Colonic mucosa (tissue), 4 donors: ENCODE data around the gene DDX31. TPM values are rescaled to one million over a fixed set of nuclear protein-coding genes. Genes with fewer than 3 reads are reported as not detected.
"Not testable (repeated sequence)": the region's sequence is repeated elsewhere in the genome, so short reads cannot be mapped to it uniquely, and the experiment has no call there.

ENCODE experiments used
- DNase-seq: peaks from one replicate; pipeline ENCODE4 v3.0.0-alpha.2; 2020
- H3K27ac ChIP-seq: fragments of 200-600 bp; one replicate; pipeline ENCODE4 v1.8.0; 2021
- H3K27me3 ChIP-seq: fragments of 200-600 bp; one replicate; pipeline ENCODE4 v1.8.0; 2021
- H3K36me3 ChIP-seq: fragments of 200-600 bp; one replicate; pipeline ENCODE4 v1.8.0; 2021
- H3K4me1 ChIP-seq: fragments of 200-600 bp; one replicate; pipeline ENCODE4 v1.8.0; 2021; ENCODE audit warnings: mild to moderate bottlenecking
- H3K4me3 ChIP-seq: fragments of 200-600 bp; one replicate; pipeline ENCODE4 v1.8.0; 2021
- H3K9ac ChIP-seq, 2 donors: one replicate each; pipeline ENCODE4 v1.7.0; 2013; ENCODE audit warnings: control low read depth in 2 of 2, low read depth in 2 of 2, low read length in 2 of 2
- H3K9me3 ChIP-seq: fragments of 200-600 bp; one replicate; pipeline ENCODE4 v1.8.0; 2021
- intact Hi-C: fragments of 100-400 bp; cut with DNase I; formaldehyde crosslinking; loops from one replicate; pipeline ENCODE4 v1.14.1; 2022
- total RNA-seq, 2 donors: library from RNA; stranded (reverse); fragmentation: NEBNext Ultra II Directional in 1 of 2; extraction: Animal tissue kit (Norgen Biotek cat#: 25700) in 1 of 2; gene quantifications; one replicate each; pipeline ENCODE4 v1.2.1, GENCODE V29; 2021
- TF ChIP-seq, protein P1 (sequence below): fragments of 200-600 bp; IDR thresholded peaks from one replicate; pipeline ENCODE4 v1.8.0; 2022; ENCODE audit warnings: antibody characterized with exemption, mild to moderate bottlenecking
- donor health status: healthy.
- donor health status: DM: no; HTN: no; CAD: no.
- donor health status: DM: no; HTN: no; CAD: no.

DDX31 gene
- 10 to 100 TPM in 1 of 2 donors, 1 to 10 TPM in 1; 6.8 to 11.6 TPM for total RNA-seq

DNA sequence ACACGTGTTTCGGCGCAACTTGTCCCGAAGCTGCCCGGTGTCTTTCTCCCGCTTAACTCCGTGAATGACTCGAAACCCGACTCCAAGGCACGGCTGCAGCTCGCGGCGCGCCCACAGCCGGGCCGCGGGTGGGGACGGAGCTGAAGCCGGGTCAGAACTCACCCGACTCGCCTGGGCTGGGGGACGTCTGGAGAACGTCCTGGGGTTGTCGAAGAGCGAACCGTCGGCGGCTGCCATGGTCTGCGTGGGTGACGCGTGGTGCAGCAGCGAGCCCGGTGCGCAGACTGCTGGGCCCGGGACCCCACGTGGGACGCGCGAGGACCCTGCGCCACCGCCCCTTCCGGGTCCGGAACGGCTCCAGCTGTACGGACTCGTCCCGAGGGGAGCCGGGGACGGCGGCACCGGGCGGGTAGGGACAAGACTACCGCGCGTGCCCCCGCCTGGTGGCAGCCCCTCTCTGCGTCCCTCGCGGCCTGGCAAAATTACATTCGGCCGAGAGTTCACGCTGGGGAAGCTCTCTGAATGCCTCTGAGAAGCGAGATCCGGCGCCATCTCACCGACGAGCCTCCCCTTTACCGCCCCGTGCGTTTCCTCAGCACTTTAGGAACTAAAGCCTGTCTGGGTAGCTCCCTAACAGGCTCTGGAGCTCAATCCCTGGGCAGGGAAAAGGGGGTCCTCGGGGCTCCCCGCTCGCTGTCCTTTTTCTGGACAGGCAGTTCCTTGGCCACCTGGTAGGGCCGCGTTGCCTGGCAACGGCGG lies at the start of gene DDX31:
Gene DDX31 (minus strand): TSS at position 286 of the 759 bp plus-strand sequence. CDS start 49 bp downstream, at position 237.
- Histone ChIP-seq H3K9me3 (no peaks in the 10 kb centered on the region), H3K27ac (peak within 1 kb of the TSS; percentile 94), H3K27me3 (no peaks in the 10 kb centered on the region), H3K4me1 (no peaks in the 10 kb centered on the region), H3K9ac (peak within 1 kb of the TSS; percentile 89 to 97), H3K36me3 (no peaks in the 10 kb centered on the region), H3K4me3 (peak within 1 kb of the TSS; percentile 88)
- intact Hi-C loops, result no loop called here
- DNase-seq, result peak; percentile 87
- TF ChIP-seq, protein P1, sequence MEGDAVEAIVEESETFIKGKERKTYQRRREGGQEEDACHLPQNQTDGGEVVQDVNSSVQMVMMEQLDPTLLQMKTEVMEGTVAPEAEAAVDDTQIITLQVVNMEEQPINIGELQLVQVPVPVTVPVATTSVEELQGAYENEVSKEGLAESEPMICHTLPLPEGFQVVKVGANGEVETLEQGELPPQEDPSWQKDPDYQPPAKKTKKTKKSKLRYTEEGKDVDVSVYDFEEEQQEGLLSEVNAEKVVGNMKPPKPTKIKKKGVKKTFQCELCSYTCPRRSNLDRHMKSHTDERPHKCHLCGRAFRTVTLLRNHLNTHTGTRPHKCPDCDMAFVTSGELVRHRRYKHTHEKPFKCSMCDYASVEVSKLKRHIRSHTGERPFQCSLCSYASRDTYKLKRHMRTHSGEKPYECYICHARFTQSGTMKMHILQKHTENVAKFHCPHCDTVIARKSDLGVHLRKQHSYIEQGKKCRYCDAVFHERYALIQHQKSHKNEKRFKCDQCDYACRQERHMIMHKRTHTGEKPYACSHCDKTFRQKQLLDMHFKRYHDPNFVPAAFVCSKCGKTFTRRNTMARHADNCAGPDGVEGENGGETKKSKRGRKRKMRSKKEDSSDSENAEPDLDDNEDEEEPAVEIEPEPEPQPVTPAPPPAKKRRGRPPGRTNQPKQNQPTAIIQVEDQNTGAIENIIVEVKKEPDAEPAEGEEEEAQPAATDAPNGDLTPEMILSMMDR, result no peak

DNA sequence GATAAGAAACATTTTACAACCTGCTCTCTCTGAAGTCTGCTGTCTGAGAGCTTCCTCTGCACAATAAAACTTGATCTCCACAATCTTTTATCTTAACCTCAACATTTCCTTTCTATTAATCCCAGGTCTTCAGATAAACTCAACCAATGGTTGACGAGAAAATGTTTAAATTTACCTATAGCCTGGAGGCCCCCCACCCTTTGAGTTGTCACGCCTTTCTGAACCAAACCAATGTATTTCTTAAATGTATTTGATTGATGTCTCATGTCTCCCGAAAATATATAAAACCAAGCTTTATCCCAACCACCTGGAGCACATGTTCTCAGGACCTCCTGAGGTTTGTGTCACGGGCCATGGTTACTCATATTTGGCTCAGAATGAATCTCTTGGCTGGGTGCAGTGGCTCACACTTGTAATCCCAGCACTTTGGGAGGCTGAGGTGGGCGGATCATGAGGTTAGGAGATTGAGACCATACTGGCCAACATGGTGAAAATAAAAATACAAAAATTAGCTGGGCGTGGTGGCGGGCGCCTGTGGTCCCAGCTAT lies 48.7 kb upstream of the DDX31 start:
- H3K27ac ChIP-seq, H3K36me3 ChIP-seq, H3K4me3 ChIP-seq, DNase-seq, H3K9ac ChIP-seq, H3K4me1 ChIP-seq, intact Hi-C loops, H3K9me3 ChIP-seq, H3K27me3 ChIP-seq: not testable (repeated sequence)

DNA sequence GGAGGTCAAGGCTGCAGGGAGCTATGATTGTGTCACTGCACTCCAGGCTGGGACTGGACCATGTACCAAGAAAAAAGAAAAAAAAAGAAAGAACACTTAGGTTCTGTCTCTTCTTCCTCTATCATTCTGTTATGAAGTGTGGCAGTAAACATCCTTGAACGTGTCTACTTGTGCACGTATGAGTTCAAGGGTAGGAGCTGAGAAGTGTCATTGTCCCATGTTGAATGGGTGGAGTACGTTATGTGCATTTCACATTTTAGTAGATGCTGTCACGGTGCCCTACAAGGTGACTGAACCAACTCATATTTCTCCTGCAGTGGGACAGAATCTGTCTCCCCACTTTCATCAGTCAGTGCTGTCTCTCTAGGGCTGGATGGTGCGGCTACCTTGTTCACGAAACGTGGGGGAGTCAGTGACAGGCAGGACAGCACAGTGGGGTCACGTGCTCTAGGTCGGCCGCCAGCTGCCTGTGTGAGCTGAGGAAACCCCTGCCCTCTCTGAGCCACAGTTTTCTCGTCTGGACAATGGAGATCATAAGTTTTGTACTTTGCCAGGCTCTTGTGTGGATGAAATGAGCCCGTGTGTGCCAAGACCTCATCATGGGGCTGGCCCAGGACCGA lies 47.7 kb upstream of the DDX31 start:
- H3K9me3 ChIP-seq, result no peaks in the 10 kb centered on the region
- H3K27ac ChIP-seq, result no peak overlapping the region
- no peak overlapping the region for H3K9ac ChIP-seq
- no peaks in the 10 kb centered on the region for H3K4me1 ChIP-seq
- intact Hi-C loops, result no loop called here
- H3K36me3 ChIP-seq, result no peaks in the 10 kb centered on the region
- H3K27me3 ChIP-seq, result no peaks in the 10 kb centered on the region
- H3K4me3 ChIP-seq, result no peak overlapping the region
- TF ChIP-seq, protein P1, result no peak
- DNase-seq, result no peak

DNA sequence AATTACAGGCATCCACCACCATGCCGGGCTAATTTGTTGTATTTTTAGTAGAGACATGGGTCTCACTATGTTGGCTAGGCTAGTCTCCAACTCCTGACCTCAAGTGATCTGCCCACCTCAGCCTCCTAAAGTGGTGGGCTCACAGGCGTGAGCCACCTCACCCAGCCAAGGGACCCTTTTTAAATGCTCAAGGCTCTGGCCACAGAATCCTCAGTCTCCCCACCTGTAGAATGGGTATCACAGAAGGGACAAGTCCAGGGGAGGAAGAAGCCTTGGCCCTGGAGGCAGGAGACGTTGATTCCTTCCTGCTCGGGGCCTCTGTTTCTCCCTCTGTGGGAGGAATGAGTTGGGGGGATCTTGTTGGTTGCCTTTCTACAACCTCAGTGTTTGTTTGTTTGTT lies 46.2 kb upstream of the DDX31 start:
- Histone ChIP-seq H3K27me3 (no peaks in the 10 kb centered on the region), H3K9ac (no peak overlapping the region), H3K9me3 (no peaks in the 10 kb centered on the region), H3K36me3 (no peaks in the 10 kb centered on the region), H3K27ac (no peak overlapping the region), H3K4me3 (no peak overlapping the region), H3K4me1 (no peaks in the 10 kb centered on the region)
- TF ChIP-seq, protein P1, result no peak
- intact Hi-C loops, result no loop called here
- DNase-seq, result no peak

DNA sequence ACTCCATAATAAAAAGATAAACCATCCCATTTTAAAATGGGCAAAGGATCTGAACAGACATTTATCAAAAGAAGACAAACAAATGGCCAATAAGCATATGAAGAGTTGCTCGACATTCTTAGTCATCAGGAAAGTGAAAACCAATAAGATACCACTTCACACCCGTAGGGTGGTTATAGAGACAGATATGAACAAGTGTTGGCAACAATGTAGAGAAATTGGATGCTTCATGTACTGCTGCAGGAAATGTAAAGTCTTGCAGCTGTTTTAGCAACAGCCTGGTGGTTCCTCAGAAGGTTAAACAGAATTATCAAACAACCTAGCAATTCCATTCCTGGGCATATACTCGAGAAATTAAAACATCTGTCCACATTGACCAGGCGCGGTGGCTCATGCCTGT lies 43.0 kb upstream of the DDX31 start:
- intact Hi-C loops, result no loop called here
- Histone ChIP-seq H3K36me3 (no peaks in the 10 kb centered on the region), H3K27me3 (no peaks in the 10 kb centered on the region), H3K27ac (no peak overlapping the region), H3K9me3 (no peaks in the 10 kb centered on the region), H3K9ac (no peak overlapping the region), H3K4me1 (no peaks in the 10 kb centered on the region), H3K4me3 (no peak overlapping the region)
- TF ChIP-seq, protein P1, result no peak
- DNase-seq, result no peak

DNA sequence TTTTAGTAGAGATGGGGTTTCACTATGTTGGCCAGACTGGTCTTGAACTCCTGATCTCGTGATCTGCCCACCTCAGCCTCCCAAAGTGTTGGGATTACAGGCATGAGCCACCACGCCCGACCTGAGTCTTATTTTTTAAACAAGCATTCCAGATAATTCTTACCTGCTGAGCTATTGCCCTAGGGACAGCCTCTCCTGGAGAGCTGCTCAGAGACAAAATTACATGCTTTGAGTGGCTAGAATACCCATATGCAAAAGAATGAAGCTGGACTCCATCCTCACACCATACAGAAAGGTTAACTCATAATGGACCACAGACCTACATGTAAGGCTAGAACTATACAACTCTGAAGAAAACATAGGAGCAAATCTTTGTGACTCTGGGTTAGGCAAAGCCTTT lies 42.1 kb upstream of the DDX31 start:
- DNase-seq, result no peak
- H3K4me3 ChIP-seq, result no peak overlapping the region
- H3K9ac ChIP-seq, result no peak overlapping the region
- H3K9me3 ChIP-seq, result no peaks in the 10 kb centered on the region
- no peaks in the 10 kb centered on the region for H3K36me3 ChIP-seq
- TF ChIP-seq, protein P1, result no peak
- intact Hi-C loops, result no loop called here
- no peaks in the 10 kb centered on the region for H3K27me3 ChIP-seq
- no peaks in the 10 kb centered on the region for H3K4me1 ChIP-seq
- no peak overlapping the region for H3K27ac ChIP-seq

DNA sequence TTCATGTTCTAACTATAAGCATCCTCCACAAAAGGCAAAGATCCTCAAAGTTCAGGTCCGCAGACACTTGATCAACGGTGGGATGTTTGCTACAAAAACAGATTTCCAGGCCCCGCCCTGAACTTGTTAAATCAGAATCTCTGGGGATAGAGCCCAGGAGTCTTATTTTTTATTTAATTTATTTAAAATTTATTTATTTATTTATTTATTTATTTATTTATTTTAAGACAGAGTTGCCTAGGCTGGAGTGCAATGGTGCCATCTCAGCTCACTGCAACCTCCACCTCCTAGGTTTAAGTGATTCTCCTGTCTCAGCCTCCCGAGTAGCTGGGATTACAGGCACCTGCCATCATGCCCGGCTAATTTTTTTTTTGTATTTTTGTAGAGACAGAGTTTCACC lies 41.4 kb upstream of the DDX31 start:
- DNase-seq, H3K9me3 ChIP-seq, H3K9ac ChIP-seq, H3K4me3 ChIP-seq, intact Hi-C loops, H3K27ac ChIP-seq, H3K27me3 ChIP-seq, H3K4me1 ChIP-seq, H3K36me3 ChIP-seq: not testable (repeated sequence)
